HG03280 (cell line): ENCODE results near the gene EEF2.
"Not testable (repeated sequence)": the region's sequence is repeated elsewhere in the genome, so short reads cannot be mapped to it uniquely, and the experiment has no call there.

Source experiments
- ATAC-seq: cut with Tn5 transposase; IDR thresholded peaks from one replicate; pipeline ENCODE4 v1.9.1; 2021; ENCODE audit warnings: mild to moderate bottlenecking, moderate library complexity; ENCODE audit not compliant: unreplicated experiment

Gene EEF2

DNA sequence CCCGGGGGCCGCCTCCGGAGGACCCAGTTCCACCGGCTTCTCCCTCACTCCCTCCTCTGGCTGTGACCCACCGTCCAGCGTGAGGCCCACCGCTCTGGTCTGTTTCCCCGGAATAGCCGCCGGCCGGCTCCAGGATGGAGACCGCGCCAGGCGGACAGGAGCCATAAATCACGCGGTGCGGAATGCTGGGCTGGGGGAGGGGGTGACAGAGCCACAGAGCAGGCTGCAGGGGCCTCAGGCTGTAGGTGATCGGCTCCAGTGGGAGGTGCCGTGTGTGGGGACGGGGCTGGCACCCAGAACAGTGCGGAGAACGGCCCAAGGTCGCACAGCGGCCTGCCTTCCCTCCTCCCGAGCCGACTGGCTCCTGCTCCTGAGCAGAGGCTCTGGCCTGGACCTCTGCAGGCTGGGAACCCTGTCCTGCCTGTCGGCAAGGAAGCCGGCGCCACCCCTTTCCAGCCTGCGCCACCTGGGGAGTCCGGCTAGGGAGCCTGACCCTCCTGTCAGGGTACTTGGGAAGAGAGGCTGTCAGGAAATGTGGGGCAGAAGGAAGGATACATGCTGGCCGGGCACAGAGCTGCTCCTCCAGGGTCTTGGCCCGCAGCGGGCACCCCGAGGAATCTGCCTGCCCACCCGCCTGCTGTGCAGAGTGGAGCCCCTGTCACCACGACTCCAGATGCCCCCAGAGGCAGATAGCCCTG is 30.6 kb upstream of the EEF2 start:
- no peak for ATAC-seq

DNA sequence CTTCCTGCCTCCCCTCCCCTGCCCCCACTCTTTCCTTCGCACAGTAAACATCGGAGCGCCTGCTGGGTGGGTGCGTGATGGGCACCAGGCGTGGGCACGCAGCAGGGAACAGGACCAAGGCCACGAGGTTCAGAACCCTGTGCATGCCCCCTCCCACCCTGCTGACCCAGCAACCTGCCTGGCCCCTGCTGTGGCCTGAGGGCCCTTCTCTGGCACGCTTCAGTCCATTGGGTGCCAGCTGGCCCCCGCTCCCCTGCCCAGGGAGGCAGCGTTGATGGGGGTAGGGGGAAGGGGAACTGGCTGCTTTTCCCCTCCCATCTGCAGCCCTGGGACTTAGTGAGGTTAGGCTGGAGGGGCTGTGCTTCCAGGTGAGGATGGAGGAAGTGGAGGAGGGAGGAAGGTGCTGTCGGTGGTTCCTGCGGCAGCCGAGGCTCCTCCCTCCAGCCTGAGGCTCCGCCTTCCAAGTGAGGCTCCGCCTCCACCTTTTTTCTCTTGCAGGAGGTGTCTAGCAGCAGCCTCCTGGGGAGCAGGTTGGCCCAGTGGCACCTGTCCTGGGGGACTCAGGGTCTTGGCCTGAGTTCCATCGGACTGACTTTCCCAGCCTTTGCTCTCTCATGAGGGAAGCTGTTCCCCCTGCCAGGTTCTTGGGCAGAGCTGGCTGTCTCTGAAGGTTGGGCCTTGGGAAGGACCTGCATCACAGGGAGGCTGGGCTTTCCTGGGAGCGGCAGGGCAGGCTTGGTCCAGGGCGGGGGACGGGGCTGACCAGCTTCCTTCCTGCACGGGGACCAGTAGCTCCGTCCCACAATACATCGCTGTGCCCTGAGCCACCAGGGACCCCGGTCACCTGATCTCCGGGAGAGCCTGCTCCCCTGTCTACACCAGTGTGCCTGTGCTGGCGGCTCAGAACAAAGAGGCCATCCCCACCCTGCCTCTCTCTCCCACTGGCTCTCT is 29.6 kb upstream of the EEF2 start:
- no peak for ATAC-seq

- ATAC-seq = no peak
Measured at GRCh38 chr19:4013886-4014540, 28.8 kb upstream of the EEF2 start.

- no peak for ATAC-seq
Measured at GRCh38 chr19:4012975-4013634, 27.8 kb upstream of the EEF2 start.

- no peak for ATAC-seq
Measured at GRCh38 chr19:4012092-4012974, 27.1 kb upstream of the EEF2 start.

GRCh38 chr19:4011430-4011829 is 26.2 kb upstream of the EEF2 start:
- ATAC-seq = not testable (repeated sequence)

DNA sequence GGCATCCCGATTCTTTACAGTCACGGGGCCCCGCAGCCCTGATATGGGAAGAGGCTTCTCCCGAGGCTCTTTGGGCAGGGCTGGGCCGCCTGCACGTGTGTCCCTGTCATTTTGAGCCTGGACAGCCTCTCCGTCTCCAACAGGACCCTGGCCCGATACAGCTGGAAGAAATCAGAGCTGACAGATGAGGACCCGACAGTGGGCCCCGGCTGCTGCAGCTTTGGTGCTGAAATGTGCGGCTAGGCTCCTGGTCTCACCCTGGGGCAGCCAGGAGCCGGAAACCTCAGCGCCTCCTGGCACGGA is 25.5 kb upstream of the EEF2 start:
- no peak for ATAC-seq

DNA sequence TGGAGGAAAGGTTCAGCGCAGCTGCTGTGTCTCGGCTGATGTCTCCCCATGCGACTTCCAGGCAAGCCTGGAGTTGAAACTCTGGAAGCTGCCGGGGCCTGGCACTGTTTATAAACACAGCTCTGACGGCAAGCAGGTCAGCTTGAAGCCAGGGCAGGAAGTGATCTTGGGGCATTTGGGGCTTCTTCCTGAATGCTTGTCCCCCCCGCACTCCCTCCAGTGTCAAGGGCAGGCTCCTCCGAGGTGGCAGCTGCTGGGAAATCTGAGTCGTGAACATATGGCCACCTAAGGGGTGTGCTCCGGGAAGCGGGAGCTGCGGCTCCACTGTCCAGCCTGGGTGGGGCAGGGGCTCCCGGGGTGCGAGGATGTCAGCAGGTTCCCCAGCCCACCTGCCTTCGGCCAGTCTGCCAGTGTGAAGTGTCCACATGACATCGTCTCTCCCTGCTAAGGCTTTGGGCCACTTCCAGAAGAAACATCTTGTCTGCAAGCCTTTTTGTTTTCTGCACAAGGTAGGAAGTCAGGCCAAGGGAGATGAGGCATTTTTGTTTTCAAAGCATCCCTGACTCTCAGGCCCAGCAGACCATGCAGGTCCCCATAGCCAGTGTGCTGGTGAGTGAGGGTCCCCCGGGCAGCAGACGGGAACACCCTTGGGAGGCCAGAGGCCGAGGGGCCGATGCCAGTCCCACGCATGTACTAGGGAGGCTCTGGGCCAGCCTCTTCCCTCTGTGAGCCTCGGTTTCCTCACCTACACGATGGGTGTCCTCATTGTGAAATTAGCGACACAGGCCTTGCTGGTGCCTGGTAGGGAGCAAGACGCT is 24.9 kb upstream of the EEF2 start:
- no peak for ATAC-seq

GRCh38 chr19:4007836-4008539 is 22.7 kb upstream of the EEF2 start:
- no peak for ATAC-seq

- peak; percentile 83 for ATAC-seq
Measured at GRCh38 chr19:4007021-4007835, 22.0 kb upstream of the EEF2 start, which contains the start of gene PIAS4. PIAS4 (plus strand) TSS chr19:4007736; CDS start chr19:4007761, 25 bp downstream.

- not testable (repeated sequence) for ATAC-seq
Measured at GRCh38 chr19:4005436-4005835, 20.2 kb upstream of the EEF2 start.

- not testable (repeated sequence) for ATAC-seq
Measured at GRCh38 chr19:4000798-4001197, 15.5 kb upstream of the EEF2 start.

DNA sequence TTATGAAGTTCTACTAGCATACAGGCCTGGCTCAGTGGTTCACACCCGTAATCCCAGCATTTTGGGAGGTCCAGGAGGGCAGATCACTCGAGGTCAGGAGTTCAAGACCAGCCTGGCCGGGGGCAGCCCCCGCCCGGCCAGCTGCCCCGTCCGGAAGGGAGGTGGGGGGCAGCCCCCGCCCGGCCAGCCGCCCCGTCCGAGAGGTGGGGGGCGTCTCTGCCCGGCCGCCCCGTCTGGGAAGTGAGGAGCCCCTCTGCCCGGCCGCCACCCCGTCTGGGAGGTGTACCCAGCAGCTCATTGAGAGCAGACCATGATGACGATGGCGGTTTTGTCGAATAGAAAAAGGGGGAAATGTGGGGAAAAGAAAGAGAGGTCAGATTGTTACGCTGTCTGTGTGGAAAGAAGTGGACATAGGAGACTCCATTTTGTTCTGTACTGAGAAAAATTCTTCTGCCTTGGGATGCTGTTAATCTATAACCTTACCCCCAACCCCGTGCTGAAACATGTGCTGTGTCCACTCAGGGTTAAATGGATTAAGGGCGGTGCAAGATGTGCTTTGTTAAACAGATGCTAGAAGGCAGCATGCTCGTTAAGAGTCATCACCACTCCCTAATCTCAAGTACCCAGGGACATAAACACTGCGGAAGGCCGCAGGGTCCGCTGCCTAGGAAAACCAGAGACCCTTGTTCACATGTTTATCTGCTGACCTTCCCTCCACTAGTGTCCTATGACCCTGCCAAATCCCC is 13.6 kb upstream of the EEF2 start:
- not testable (repeated sequence) for ATAC-seq

DNA sequence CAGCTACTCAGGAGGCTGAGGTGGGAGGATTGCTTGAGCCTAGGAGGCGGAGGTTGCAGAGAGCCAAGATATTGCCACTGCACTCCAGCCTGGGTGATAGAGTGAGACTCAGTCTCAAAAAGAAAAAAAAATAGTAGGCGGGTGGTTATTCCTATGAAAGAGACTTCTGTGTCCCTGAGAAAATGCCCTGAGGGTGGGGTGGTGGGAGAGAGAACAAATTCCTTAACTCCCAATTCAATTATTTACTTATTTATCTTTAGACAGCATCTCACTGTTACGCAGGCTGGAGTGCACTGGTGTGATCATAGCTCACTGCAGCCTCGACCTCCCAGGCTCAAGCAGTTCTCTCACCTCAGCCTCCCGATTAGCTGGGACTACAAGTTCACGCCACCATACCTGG is 10.3 kb upstream of the EEF2 start:
- ATAC-seq = no peak

- no peak for ATAC-seq
Measured at GRCh38 chr19:3990815-3991117, 5.5 kb upstream of the EEF2 start.

DNA sequence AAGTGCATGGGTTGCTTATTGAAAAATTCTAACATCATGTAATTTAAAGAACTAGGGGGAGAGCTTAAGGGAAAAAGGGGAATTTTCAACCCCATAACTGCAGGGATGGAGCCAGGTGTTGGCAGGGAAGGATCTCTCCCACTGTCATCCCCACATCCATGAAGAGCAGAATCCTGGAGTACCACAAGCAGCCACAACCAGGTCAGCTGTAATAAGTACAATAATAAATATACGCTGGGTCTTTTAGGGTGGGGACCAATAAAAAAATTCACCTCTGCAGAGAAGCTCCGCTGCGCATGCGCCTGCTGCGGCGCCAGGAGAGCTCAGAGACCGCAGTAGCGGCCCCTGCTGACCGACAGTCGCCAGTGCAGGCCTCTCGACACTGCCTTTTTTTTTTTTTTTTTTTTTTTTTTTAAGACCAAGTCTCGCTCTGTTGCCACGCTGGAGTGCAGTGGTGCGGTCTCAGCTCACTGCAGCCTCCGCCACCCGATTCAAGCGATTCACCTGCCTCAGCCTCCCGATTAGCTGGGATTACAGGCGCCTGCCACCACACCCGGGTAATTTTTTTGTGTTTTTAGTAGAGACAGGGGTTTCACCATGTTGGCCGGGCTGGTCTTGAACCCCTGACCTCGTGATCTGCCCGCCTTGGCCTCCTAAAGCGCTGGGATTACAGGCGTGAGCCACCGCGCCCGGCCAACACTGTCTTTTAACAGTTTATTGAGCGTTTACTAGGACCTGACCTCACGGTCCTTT is 2.5 kb upstream of the EEF2 start:
- ATAC-seq = peak; percentile 53
